IMR-90 (cell line): ENCODE results near the gene RHOBTB1. TPM values are rescaled to one million over a fixed set of nuclear protein-coding genes. Genes with fewer than 3 reads are reported as not detected.

Experiments used
- ATAC-seq: fragments of 200-7000 bp; cut with Tn5 transposase; 2 replicates; pipeline ENCODE4 v1.9.1; 2020; ENCODE audit warnings: low read depth, mild to moderate bottlenecking, moderate library complexity
- BruUV-seq: library from RNA; stranded (reverse); fragments of 400-500 nt; replicated peaks from 2 replicates; lab custom pipeline; 2021; lab: Mats Ljungman, UMichigan
- CTCF ChIA-PET: fragments of 300-600 bp; formaldehyde crosslinking; extraction: SDS; loops from one replicate; lab custom pipeline; 2021; ENCODE audit warnings: antibody characterized with exemption; lab: Yijun Ruan, JAX
- POLR2A ChIA-PET: fragments of 300-600 bp; sonication (Branson Sonifier 250); formaldehyde crosslinking; loops from one replicate; lab custom pipeline; 2022; ENCODE audit warnings: antibody characterized with exemption; ENCODE audit not compliant: unreplicated experiment; lab: Charles Lee
- DNase-seq: peaks from one replicate; pipeline ENCODE4 v3.0.0; 2013
- H2AFZ ChIP-seq: replicated peaks from 2 replicates; pipeline ENCODE3; 2013; ENCODE audit warnings: low read length, mild to moderate bottlenecking; ENCODE audit not compliant: poor library complexity
- H2AK5ac ChIP-seq: 2 replicates; pipeline ENCODE4 v1.6.1; 2013; ENCODE audit warnings: low read depth, low read length, inconsistent platforms
- H2AK9ac ChIP-seq: replicated peaks from 2 replicates; pipeline ENCODE3; 2013; ENCODE audit warnings: mild to moderate bottlenecking, low read depth, low read length, moderate library complexity; ENCODE audit not compliant: poor library complexity
- H2BK120ac ChIP-seq: 2 replicates; pipeline ENCODE4 v1.6.1; 2013; ENCODE audit warnings: low read depth, low read length, inconsistent platforms
- H2BK15ac ChIP-seq: 3 replicates; pipeline ENCODE4 v1.6.1; 2013; ENCODE audit warnings: low read depth, low read length, inconsistent platforms
- H2BK20ac ChIP-seq: 2 replicates; pipeline ENCODE4 v1.6.1; 2013; ENCODE audit warnings: low read depth, mild to moderate bottlenecking, inconsistent platforms, low read length, moderate library complexity
- H2BK5ac ChIP-seq: 2 replicates; pipeline ENCODE4 v1.6.1; 2013; ENCODE audit warnings: mild to moderate bottlenecking, low read depth, low read length, inconsistent platforms; ENCODE audit not compliant: poor library complexity, severe bottlenecking
- H3K14ac ChIP-seq: replicated peaks from 2 replicates; pipeline ENCODE4 v1.6.1; 2013; ENCODE audit warnings: low read depth, low read length, inconsistent platforms
- H3K18ac ChIP-seq: 2 replicates; pipeline ENCODE4 v1.6.1; 2013; ENCODE audit warnings: low read depth, low read length, control low read depth
- H3K23ac ChIP-seq: 2 replicates; pipeline ENCODE4 v1.6.1; 2013; ENCODE audit warnings: low read depth, low read length, inconsistent platforms
- H3K27ac ChIP-seq: 2 replicates; pipeline ENCODE4 v1.5.1; 2013; ENCODE audit warnings: mild to moderate bottlenecking, control low read depth, low read length; ENCODE audit not compliant: insufficient read depth
- H3K27me3 ChIP-seq: 2 replicates; pipeline ENCODE4 v1.6.1; 2013; ENCODE audit warnings: low read length; ENCODE audit not compliant: control insufficient read depth, insufficient read depth
- H3K36me3 ChIP-seq: 2 replicates; pipeline ENCODE4 v1.6.1; 2013; ENCODE audit warnings: low read length, mixed read lengths; ENCODE audit not compliant: control insufficient read depth, insufficient read depth
- H3K4ac ChIP-seq: 2 replicates; pipeline ENCODE4 v1.6.1; 2013; ENCODE audit warnings: low read depth, low read length, inconsistent platforms
- H3K4me1 ChIP-seq: 2 replicates; pipeline ENCODE4 v1.6.1; 2013; ENCODE audit warnings: low read length, mixed read lengths; ENCODE audit not compliant: control insufficient read depth, insufficient read depth
- H3K4me2 ChIP-seq: 2 replicates; pipeline ENCODE4 v1.6.1; 2013; ENCODE audit warnings: low read depth, mild to moderate bottlenecking, control low read depth, low read length, moderate library complexity
- H3K4me3 ChIP-seq: 2 replicates; pipeline ENCODE4 v1.5.1; 2013; ENCODE audit warnings: low read depth, mild to moderate bottlenecking, control low read depth, low read length, moderate library complexity; ENCODE audit not compliant: insufficient read depth
- H3K56ac ChIP-seq: 2 replicates; pipeline ENCODE4 v1.6.1; 2013; ENCODE audit warnings: low read length, inconsistent platforms; ENCODE audit not compliant: insufficient read depth; ENCODE audit errors: extremely low read depth
- H3K79me1 ChIP-seq, 2 experiments: 2 replicates each; pipeline ENCODE4 v1.6.1; 2013; ENCODE audit warnings: low read length in 2 of 2, inconsistent platforms in 1 of 2, low read depth in 1 of 2
- H3K9ac ChIP-seq: 2 replicates; pipeline ENCODE4 v1.6.1; 2013; ENCODE audit warnings: low read depth, low read length, control low read depth
- H3K9me1 ChIP-seq: 2 replicates; pipeline ENCODE4 v1.6.1; 2013; ENCODE audit warnings: low read length, inconsistent platforms; ENCODE audit not compliant: insufficient read depth
- H3K9me3 ChIP-seq: 2 replicates; pipeline ENCODE4 v1.6.1; 2013; ENCODE audit warnings: low read length; ENCODE audit not compliant: control insufficient read depth, insufficient read depth
- H4K20me1 ChIP-seq: 2 replicates; pipeline ENCODE4 v1.6.1; 2013; ENCODE audit warnings: low read length, inconsistent platforms; ENCODE audit not compliant: insufficient read depth
- H4K5ac ChIP-seq: 2 replicates; pipeline ENCODE4 v1.6.1; 2013; ENCODE audit warnings: mild to moderate bottlenecking, low read depth, low read length, control low read depth
- H4K8ac ChIP-seq, 2 experiments: 2 replicates each; pipeline ENCODE4 v1.6.1; 2013; ENCODE audit warnings: low read depth in 2 of 2, low read length in 2 of 2, control low read depth in 1 of 2, inconsistent platforms in 1 of 2
- H4K91ac ChIP-seq: 2 replicates; pipeline ENCODE4 v1.6.1; 2013; ENCODE audit warnings: low read depth, low read length, inconsistent platforms; ENCODE audit not compliant: insufficient read depth
- CHD1 ChIP-seq: IDR thresholded peaks from 2 replicates; pipeline ENCODE4 v1.6.1; 2012; ENCODE audit warnings: low read depth, low read length, improper control_type of control experiment
- MAZ ChIP-seq: IDR thresholded peaks from 2 replicates; pipeline ENCODE4 v1.6.1; 2012; ENCODE audit warnings: low read depth, mild to moderate bottlenecking, low read length, improper control_type of control experiment, moderate library complexity, borderline replicate concordance
- NFE2L2 ChIP-seq: fragments of 150-350 bp; IDR thresholded peaks from 2 replicates; pipeline ENCODE4 v1.6.1; 2016; ENCODE audit warnings: low read depth, mild to moderate bottlenecking, low read length
- RCOR1 ChIP-seq: IDR thresholded peaks from 2 replicates; pipeline ENCODE4 v1.6.1; 2012; ENCODE audit warnings: mild to moderate bottlenecking, low read length, improper control_type of control experiment; ENCODE audit not compliant: insufficient replicate concordance
- WGBS, 2 experiments: methylation state at CpG; one replicate each; pipeline versions ENCODE4 v1.1.5 to v1.1.7; 2013; ENCODE audit warnings: missing lambda C conversion rate in 2 of 2; ENCODE audit not compliant: insufficient read length in 1 of 2; ENCODE audit errors: extremely low coverage in 2 of 2; 5-methylcytosine and 5-hydroxymethylcytosine counted together
- dilution Hi-C: fragments of 300-500 bp; cut with HindIII; formaldehyde crosslinking; loops from one replicate; pipeline ENCODE4 v1.14.3; 2018; ENCODE audit warnings: low sequenced_read_pairs; ENCODE audit not compliant: unreplicated experiment
- in situ Hi-C: fragments of 300-500 bp; cut with MboI; formaldehyde crosslinking; loops from 3 replicates; pipeline ENCODE4 v1.14.3; 2019; ENCODE audit warnings: low sequenced_read_pairs, inconsistent platforms, mixed read lengths
- intact Hi-C: fragments of 100-400 bp; cut with micrococcal nuclease; formaldehyde crosslinking; loops from 2 replicates; pipeline ENCODE4 v1.10.0; 2022
- polyA plus RNA-seq, 3 experiments: library from polyadenylated mRNA; depleted of rRNA; stranded (reverse); fragments of >200 nt; gene quantifications; 2 replicates each; pipeline ENCODE4 v1.2.3, GENCODE V29; 2012; ENCODE audit warnings: low replicate concordance in 1 of 3
- total RNA-seq: library from RNA; depleted of rRNA; stranded (reverse); fragments of >200 nt; gene quantifications from 2 replicates; pipeline ENCODE4 v1.2.3, GENCODE V29; 2012

Gene RHOBTB1
- total and polyA plus RNA-seq, 2 of the 4 experiments (the other 2 are of a cell fraction): 8.9 to 15.2 TPM

DNA sequence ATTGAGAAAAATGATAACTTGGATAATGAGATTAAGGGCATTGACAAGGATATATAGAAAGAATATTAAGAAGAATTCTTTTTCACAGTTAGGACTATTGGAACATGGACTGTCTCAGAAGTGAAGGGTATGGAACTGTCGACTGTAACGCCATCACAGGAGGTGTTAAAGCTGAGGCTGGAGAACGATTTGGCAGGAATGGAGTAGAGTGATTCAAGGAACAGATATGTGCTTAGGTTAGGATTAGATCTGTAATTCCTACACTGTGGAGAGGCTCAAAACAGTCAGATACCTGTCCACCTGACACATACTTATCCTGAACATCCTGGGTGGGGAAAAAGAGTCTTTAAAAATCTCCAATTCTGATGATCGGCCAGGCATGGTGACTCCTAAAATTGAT, 30.9 kb downstream of the RHOBTB1 start:
- CTCF ChIA-PET: interaction anchor here (0.6 kb wide), 1 partner anchor 8 kb away, joined by 6 read pairs; no protein-coding TSS in a partner anchor
- H3K4me2 ChIP-seq: no peak overlapping the region
- peak overlapping the region; percentile 93; the same call in 2 of the 3 replicates for H2BK15ac ChIP-seq
- peak overlapping the region; percentile 94 for H3K23ac ChIP-seq
- H3K9ac ChIP-seq: no peak overlapping the region
- H2AK5ac ChIP-seq: peak overlapping the region; percentile 90; the same call in 1 of the 2 replicates
- H4K20me1 ChIP-seq: no peaks in the 10 kb centered on the region
- intact Hi-C loops (no loop called here), in situ Hi-C loops (no loop called here), dilution Hi-C loops (no loop called here)
- peaks cover 19% of the 10 kb centered on the region for H3K4me1 ChIP-seq
- H3K14ac ChIP-seq: 0 out of 2 replicates have a peak overlapping the region, but pooled peaks have one; percentile 39
- H4K8ac ChIP-seq: peak overlapping the region in 1 of 2 experiments; percentile 63; a peak in 1 of 4 replicates
- BruUV-seq: no TSS peak
- ATAC-seq (no peak), DNase-seq (no peak)
- H4K5ac ChIP-seq: no peak overlapping the region
- H3K18ac ChIP-seq: peak overlapping the region; percentile 40; the same call in 1 of the 2 replicates
- peak overlapping the region; percentile 88 for H2BK20ac ChIP-seq
- no peak overlapping the region for H3K4me3 ChIP-seq
- peaks cover 15% of the 10 kb centered on the region for H3K36me3 ChIP-seq
- 67% methylated on average over 2 of the region's 4 CpGs; no CpG with 5 or more reads in 1 of the 2 experiments for whole genome bisulfite sequencing, 2 experiments
- H2AFZ ChIP-seq: no peak overlapping the region
- no peak for TF ChIP-seq NFE2L2
- no peak for TF ChIP-seq CHD1
- TF ChIP-seq RCOR1: no peak
- TF ChIP-seq MAZ: no peak
- peak overlapping the region; percentile 52; the same call in 1 of the 2 replicates for H2BK120ac ChIP-seq
- H3K79me1 ChIP-seq: peaks cover 25 to 45% of the 10 kb centered on the region in 2 experiments
- no peak overlapping the region for H2BK5ac ChIP-seq
- H3K4ac ChIP-seq: peak overlapping the region; percentile 80
- no peak overlapping the region for H2AK9ac ChIP-seq
- H3K56ac ChIP-seq: no peak overlapping the region
- peaks cover 19% of the 10 kb centered on the region for H3K9me1 ChIP-seq
- peak overlapping the region; percentile 38; the same call in 1 of the 2 replicates for H4K91ac ChIP-seq
- H3K27ac ChIP-seq: no peak overlapping the region
- POLR2A ChIA-PET: no interaction called here
- peaks cover 2% of the 10 kb centered on the region; the same call in 1 of the 2 replicates for H3K9me3 ChIP-seq
- H3K27me3 ChIP-seq: no peaks in the 10 kb centered on the region
